TTC549 (cell line): ENCODE measurements around the gene OSBPL2.

Source experiments
- FAIRE-seq: peaks from 2 replicates; lab custom pipeline; 2012; peaks lifted over from hg19 to GRCh38; lab: Jason Lieb, UNC

Gene OSBPL2

GRCh38 chr20:62302341-62303061 lies 64.2 kb downstream of the OSBPL2 start, which contains the start of gene ADRM1:
ADRM1 (plus strand) TSS chr20:62302997; CDS start chr20:62303569, 572 bp downstream.
- FAIRE-seq, result no peak

GRCh38 chr20:62303062-62303339 lies 64.7 kb downstream of the OSBPL2 start:
- FAIRE-seq, result no peak

GRCh38 chr20:62303340-62304226 lies 65.3 kb downstream of the OSBPL2 start:
- FAIRE-seq, result no peak

GRCh38 chr20:62304331-62305148 lies 66.2 kb downstream of the OSBPL2 start:
- FAIRE-seq, result no peak

GRCh38 chr20:62305149-62305764 lies 66.9 kb downstream of the OSBPL2 start:
- FAIRE-seq, result no peak

- no peak for FAIRE-seq
Observed at GRCh38 chr20:62305765-62306413, 67.6 kb downstream of the OSBPL2 start.

- FAIRE-seq, result no peak
Observed at GRCh38 chr20:62306414-62307187, 68.3 kb downstream of the OSBPL2 start.

- FAIRE-seq, result no peak
Observed at GRCh38 chr20:62307226-62308101, 69.1 kb downstream of the OSBPL2 start.

- no peak for FAIRE-seq
Observed at GRCh38 chr20:62308102-62308822, 69.9 kb downstream of the OSBPL2 start.

GRCh38 chr20:62309198-62309944 lies 71.0 kb downstream of the OSBPL2 start:
- no peak for FAIRE-seq

GRCh38 chr20:62309947-62310756 lies 71.8 kb downstream of the OSBPL2 start:
- no peak for FAIRE-seq

GRCh38 chr20:62310757-62311121 lies 72.4 kb downstream of the OSBPL2 start:
- FAIRE-seq, result no peak

- FAIRE-seq, result no peak
Observed at GRCh38 chr20:62311150-62311549, 72.8 kb downstream of the OSBPL2 start.

GRCh38 chr20:62311832-62312661 lies 73.7 kb downstream of the OSBPL2 start:
- no peak for FAIRE-seq

GRCh38 chr20:62312662-62312977 lies 74.3 kb downstream of the OSBPL2 start:
- no peak for FAIRE-seq

- FAIRE-seq, result no peak
Observed at GRCh38 chr20:62313021-62313420, 74.7 kb downstream of the OSBPL2 start.
